ENCODE data around the gene ESF1.

- no peak for TF ChIP-seq CTCF (IDR thresholded peaks at IDR 0.05)
- TF ChIP-seq EZH2 (IDR thresholded peaks at IDR 0.05; ENCODE audit: borderline replicate concordance, insufficient read depth, low read depth, low read length, poor library complexity, severe bottlenecking) = no peak
Observed at GRCh38 chr20:13786143-13786828, 1.6 kb upstream of the ESF1 start.
